HG03175 (cell line): ENCODE data around the gene DCTN3.

ENCODE experiments used
- ATAC-seq: cut with Tn5 transposase; IDR thresholded peaks from one replicate; pipeline ENCODE4 v1.9.1; 2021; ENCODE audit warnings: mild to moderate bottlenecking, moderate library complexity; ENCODE audit not compliant: unreplicated experiment

The DCTN3 gene

GRCh38 chr9:34624475-34625185 lies 4.3 kb upstream of the DCTN3 start:
- ATAC-seq: no peak

GRCh38 chr9:34623374-34624235 lies 3.3 kb upstream of the DCTN3 start:
- no peak for ATAC-seq

GRCh38 chr9:34615132-34615531 lies 5.2 kb downstream of the DCTN3 start:
- ATAC-seq: no peak

- peak; percentile 53 for ATAC-seq
Observed at GRCh38 chr9:34612788-34613390, 7.4 kb downstream of the DCTN3 start.

- peak; percentile 89 for ATAC-seq
Observed at GRCh38 chr9:34611811-34612787, 8.2 kb downstream of the DCTN3 start, which contains the start of gene RPP25L. Gene RPP25L, minus strand, starts transcription at chr9:34612097. Its CDS starts 801 bp downstream, at chr9:34611296.

GRCh38 chr9:34611251-34611810 lies 9.0 kb downstream of the DCTN3 start:
- peak; percentile 12 for ATAC-seq

GRCh38 chr9:34610434-34611206 lies 9.7 kb downstream of the DCTN3 start:
- no peak for ATAC-seq

GRCh38 chr9:34607331-34607730 lies 13.0 kb downstream of the DCTN3 start:
- no peak for ATAC-seq

GRCh38 chr9:34606905-34607304 lies 13.4 kb downstream of the DCTN3 start:
- ATAC-seq: no peak

- ATAC-seq: no peak
Observed at GRCh38 chr9:34606190-34606589, 14.1 kb downstream of the DCTN3 start.

GRCh38 chr9:34603610-34604231 lies 16.6 kb downstream of the DCTN3 start:
- ATAC-seq: no peak

- ATAC-seq: no peak
Observed at GRCh38 chr9:34601937-34602573, 18.2 kb downstream of the DCTN3 start.

GRCh38 chr9:34600908-34601307 lies 19.4 kb downstream of the DCTN3 start:
- no peak for ATAC-seq

GRCh38 chr9:34599546-34599945 lies 20.7 kb downstream of the DCTN3 start:
- ATAC-seq: no peak

GRCh38 chr9:34594177-34594576 lies 26.1 kb downstream of the DCTN3 start:
- ATAC-seq: no peak

- ATAC-seq: no peak
Observed at GRCh38 chr9:34592895-34593601, 27.2 kb downstream of the DCTN3 start.

- ATAC-seq: no peak
Observed at GRCh38 chr9:34591917-34592866, 28.1 kb downstream of the DCTN3 start.
